PC-9 (cell line): ENCODE data around the gene GLA. TPM values are rescaled to one million over a fixed set of nuclear protein-coding genes. Genes with fewer than 3 reads are reported as not detected.
A peak's percentile ranks its signal among the peaks of the same experiment; 100 is the strongest.

ENCODE experiments used
- BruUV-seq: library from RNA; stranded (reverse); fragments of 400-500 nt; replicated peaks from 2 replicates; lab custom pipeline; 2021; lab: Mats Ljungman, UMichigan
- CTCF ChIA-PET: fragments of 300-600 bp; sonication (Branson Sonifier 250); formaldehyde crosslinking; loops from one replicate; lab custom pipeline; 2022; ENCODE audit warnings: antibody characterized with exemption; lab: Charles Lee
- POLR2A ChIA-PET: fragments of 300-600 bp; sonication (Branson Sonifier 250); formaldehyde crosslinking; loops from one replicate; lab custom pipeline; 2022; ENCODE audit warnings: antibody characterized with exemption; ENCODE audit not compliant: unreplicated experiment; lab: Charles Lee
- DNase-seq, 2 experiments: peaks; one replicate each; pipeline versions ENCODE4 v3.0.0 to v3.0.0-alpha.2; 2015 to 2022; ENCODE audit warnings: mixed read lengths in 1 of 2
- H2AFZ ChIP-seq: fragments of 200-600 bp; sonication (generic); 2 replicates; pipeline ENCODE4 v1.8.1; 2017; ENCODE audit warnings: antibody characterized with exemption
- H3F3A ChIP-seq: fragments of 200-600 bp; sonication (generic); 2 replicates; pipeline ENCODE4 v1.8.1; 2017; ENCODE audit warnings: antibody characterized with exemption, mild to moderate bottlenecking, low read depth; ENCODE audit not compliant: insufficient read depth
- H3K27ac ChIP-seq: fragments of 200-600 bp; sonication (generic); 2 replicates; pipeline ENCODE4 v1.6.1; 2016; ENCODE audit warnings: mixed run types
- H3K27me3 ChIP-seq: fragments of 200-600 bp; sonication (generic); 2 replicates; pipeline ENCODE4 v1.6.1; 2016; ENCODE audit warnings: low read depth, mixed run types; ENCODE audit not compliant: insufficient read depth
- H3K36me3 ChIP-seq: fragments of 200-600 bp; sonication (generic); 2 replicates; pipeline ENCODE4 v1.6.1; 2016; ENCODE audit warnings: low read depth, mixed run types
- H3K4me1 ChIP-seq: fragments of 200-600 bp; sonication (generic); replicated peaks from 2 replicates; pipeline ENCODE4 v1.6.1; 2016; ENCODE audit warnings: mixed run types; ENCODE audit not compliant: insufficient read depth
- H3K4me2 ChIP-seq: fragments of 200-600 bp; sonication (generic); 2 replicates; pipeline ENCODE4 v1.6.1; 2017; ENCODE audit warnings: mixed run types
- H3K4me3 ChIP-seq: fragments of 200-600 bp; sonication (generic); 2 replicates; pipeline ENCODE4 v1.6.1; 2016; ENCODE audit warnings: mixed run types
- H3K79me2 ChIP-seq: fragments of 200-600 bp; sonication (generic); 2 replicates; pipeline ENCODE4 v1.6.1; 2017; ENCODE audit warnings: low read depth, mixed run types
- H3K9me2 ChIP-seq: fragments of 200-600 bp; sonication (generic); 2 replicates; pipeline ENCODE4 v1.8.1; 2017; ENCODE audit warnings: mild to moderate bottlenecking; ENCODE audit not compliant: insufficient read depth
- H3K9me3 ChIP-seq: fragments of 200-600 bp; sonication (generic); 2 replicates; pipeline ENCODE4 v1.8.1; 2016; ENCODE audit warnings: low read depth; ENCODE audit not compliant: insufficient read depth
- H4K20me1 ChIP-seq: fragments of 200-600 bp; sonication (generic); 2 replicates; pipeline ENCODE4 v1.8.1; 2017; ENCODE audit not compliant: insufficient read depth
- CTCF ChIP-seq: fragments of 200-600 bp; sonication (generic); conservative IDR thresholded peaks from 2 replicates; pipeline ENCODE4 v1.6.1; 2017; ENCODE audit warnings: mixed run types, antibody characterized with exemption, mild to moderate bottlenecking, moderate library complexity
- EZH2 ChIP-seq: fragments of 200-600 bp; sonication (generic); IDR thresholded peaks from 2 replicates; pipeline ENCODE4 v1.8.0; 2017; ENCODE audit warnings: antibody characterized with exemption, low read depth
- intact Hi-C: fragments of 100-400 bp; cut with micrococcal nuclease; formaldehyde crosslinking; loops from one replicate; pipeline ENCODE4 v1.10.0; 2022; ENCODE audit not compliant: unreplicated experiment
- total RNA-seq: library from RNA; stranded (reverse); gene quantifications from 2 replicates; pipeline ENCODE4 v1.2.3, GENCODE V29; 2021

The GLA gene
- total RNA-seq, 1 experiment from 2014 or later: 80.5 TPM

DNA sequence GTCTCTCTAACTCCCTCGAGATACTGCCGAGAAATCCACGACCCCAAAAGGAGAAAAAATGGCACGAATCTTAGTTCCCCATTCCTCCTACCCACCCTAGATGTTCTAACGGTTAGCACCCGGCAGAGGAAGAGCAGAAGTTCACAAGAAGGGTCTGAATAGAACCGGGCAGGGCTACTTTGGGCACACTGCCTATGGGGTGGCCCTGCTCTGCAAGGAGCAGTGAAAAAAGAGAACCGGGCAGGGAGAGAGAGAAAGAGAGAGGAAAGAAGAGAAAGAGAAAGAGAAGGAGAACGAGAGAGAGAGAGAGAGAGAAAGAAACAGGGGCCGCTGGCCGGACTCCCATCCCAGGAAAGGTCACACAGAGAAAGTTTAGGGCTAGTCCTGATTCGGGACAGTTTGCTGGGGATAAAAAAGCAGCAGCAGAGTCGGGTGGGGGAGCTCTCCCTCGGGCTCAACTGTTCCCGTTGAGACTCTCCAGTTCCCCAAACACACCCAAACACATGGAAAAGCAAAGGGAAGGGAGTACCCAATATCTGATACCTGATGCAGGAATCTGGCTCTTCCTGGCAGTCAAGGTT, 468 bp downstream of the GLA start:
- POLR2A ChIA-PET: interaction anchor here (0.7 kb wide), 1 partner anchor 7 kb away, joined by 6 read pairs; no protein-coding TSS in a partner anchor
- Histone ChIP-seq H3K4me3 (peak overlapping the region; percentile 93), H3K9me2 (no peaks in the 10 kb centered on the region), H2AFZ (peak overlapping the region; percentile 75; the same call in 1 of the 2 replicates), H3K36me3 (peaks cover 6% of the 10 kb centered on the region; the same call in 1 of the 2 replicates), H3K4me1 (peaks cover 20% of the 10 kb centered on the region), H3K4me2 (peak overlapping the region; percentile 93), H3K9me3 (no peaks in the 10 kb centered on the region), H4K20me1 (peaks cover 15% of the 10 kb centered on the region), H3K27me3 (no peaks in the 10 kb centered on the region), H3K79me2 (peaks cover 80% of the 10 kb centered on the region), H3F3A (0 out of 2 replicates have a peak, but pooled peaks cover 6% of the 10 kb centered on the region), H3K27ac (peak overlapping the region; percentile 88)
- no TSS peak for BruUV-seq
- no peak for TF ChIP-seq CTCF
- no peak for DNase-seq
- CTCF ChIA-PET: no interaction called here
- intact Hi-C loops: loop anchor here (5.0 kb wide), 2 partner anchors 210 to 760 kb away; partner anchors contain the start of gene ARMCX6

- no peak for DNase-seq
- TF ChIP-seq CTCF (no peak), EZH2 (no peak)
- H3K79me2 ChIP-seq: peaks cover 14% of the 10 kb centered on the region
- H3K4me1 ChIP-seq: no peaks in the 10 kb centered on the region
- no peaks in the 10 kb centered on the region for H3K9me2 ChIP-seq
- peaks cover 46% of the 10 kb centered on the region for H3F3A ChIP-seq
- H3K27ac ChIP-seq: no peak overlapping the region
- no peak overlapping the region for H2AFZ ChIP-seq
- ChIA-PET POLR2A (interaction anchor here (0.6 kb wide), 1 partner anchor 8 kb away, joined by 6 read pairs; the partner anchor contains the start of gene GLA), CTCF (no interaction called here)
- no peak overlapping the region for H3K4me3 ChIP-seq
- H3K36me3 ChIP-seq: no peaks in the 10 kb centered on the region
- H3K4me2 ChIP-seq: no peak overlapping the region
- no TSS peak for BruUV-seq
- no peaks in the 10 kb centered on the region for H3K27me3 ChIP-seq
- intact Hi-C loops: no loop called here
- H4K20me1 ChIP-seq: peaks cover 6% of the 10 kb centered on the region; the same call in 1 of the 2 replicates
- H3K9me3 ChIP-seq: no peaks in the 10 kb centered on the region
These were observed 7.9 kb downstream of the GLA start for GRCh38 chrX:101399825-101400224.

DNA sequence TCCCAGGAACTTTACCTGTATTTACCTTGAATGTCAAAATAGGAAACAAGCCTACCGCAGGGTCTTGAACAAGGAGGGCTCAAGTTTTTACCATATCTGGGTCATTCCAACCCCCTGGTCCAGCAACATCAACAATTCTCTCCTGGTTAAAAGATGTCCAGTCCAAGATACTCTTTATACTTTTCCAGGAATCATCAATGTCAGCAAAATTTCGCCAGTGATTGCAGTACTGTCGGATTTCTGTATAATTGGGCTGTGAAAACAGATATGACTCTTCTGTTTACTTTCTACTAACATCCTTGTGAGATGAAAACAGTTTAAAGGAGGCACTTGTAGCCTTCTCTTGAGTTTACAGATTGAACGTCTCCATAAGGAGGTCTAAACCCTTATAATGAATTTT, 9.0 kb downstream of the GLA start:
- no peak for TF ChIP-seq EZH2
- TF ChIP-seq CTCF: no peak
- Histone ChIP-seq H3K79me2 (peaks cover 4% of the 10 kb centered on the region; the same call in 1 of the 2 replicates), H2AFZ (no peak overlapping the region), H3K4me2 (no peak overlapping the region), H3F3A (peaks cover 55% of the 10 kb centered on the region), H3K4me1 (peaks cover under 1% of the 10 kb centered on the region; the same call in 1 of the 2 replicates), H3K4me3 (no peak overlapping the region), H3K27ac (no peak overlapping the region), H3K9me2 (no peaks in the 10 kb centered on the region), H4K20me1 (peaks cover 11% of the 10 kb centered on the region; the same call in 1 of the 2 replicates), H3K27me3 (no peaks in the 10 kb centered on the region), H3K9me3 (no peaks in the 10 kb centered on the region), H3K36me3 (0 out of 2 replicates have a peak, but pooled peaks cover 3% of the 10 kb centered on the region)
- DNase-seq: no peak
- BruUV-seq: no TSS peak
- CTCF ChIA-PET: no interaction called here
- intact Hi-C loops: no loop called here
- POLR2A ChIA-PET: no interaction called here
